Hematopoietic multipotent progenitor cell treated with erythropoietin and hydrocortisone succinate and interleukin-3 and kit ligand, for 4 days (in vitro differentiated cells): Measurements from ENCODE around the gene CEP78.
A peak's percentile ranks its signal among the peaks of the same experiment; 100 is the strongest.
"Not testable (repeated sequence)": the region's sequence is repeated elsewhere in the genome, so short reads cannot be mapped to it uniquely, and the experiment has no call there.

Experiments used
- DNase-seq: peaks from one replicate; pipeline ENCODE4 v3.0.0-alpha.2; 2015

CEP78 gene

DNA sequence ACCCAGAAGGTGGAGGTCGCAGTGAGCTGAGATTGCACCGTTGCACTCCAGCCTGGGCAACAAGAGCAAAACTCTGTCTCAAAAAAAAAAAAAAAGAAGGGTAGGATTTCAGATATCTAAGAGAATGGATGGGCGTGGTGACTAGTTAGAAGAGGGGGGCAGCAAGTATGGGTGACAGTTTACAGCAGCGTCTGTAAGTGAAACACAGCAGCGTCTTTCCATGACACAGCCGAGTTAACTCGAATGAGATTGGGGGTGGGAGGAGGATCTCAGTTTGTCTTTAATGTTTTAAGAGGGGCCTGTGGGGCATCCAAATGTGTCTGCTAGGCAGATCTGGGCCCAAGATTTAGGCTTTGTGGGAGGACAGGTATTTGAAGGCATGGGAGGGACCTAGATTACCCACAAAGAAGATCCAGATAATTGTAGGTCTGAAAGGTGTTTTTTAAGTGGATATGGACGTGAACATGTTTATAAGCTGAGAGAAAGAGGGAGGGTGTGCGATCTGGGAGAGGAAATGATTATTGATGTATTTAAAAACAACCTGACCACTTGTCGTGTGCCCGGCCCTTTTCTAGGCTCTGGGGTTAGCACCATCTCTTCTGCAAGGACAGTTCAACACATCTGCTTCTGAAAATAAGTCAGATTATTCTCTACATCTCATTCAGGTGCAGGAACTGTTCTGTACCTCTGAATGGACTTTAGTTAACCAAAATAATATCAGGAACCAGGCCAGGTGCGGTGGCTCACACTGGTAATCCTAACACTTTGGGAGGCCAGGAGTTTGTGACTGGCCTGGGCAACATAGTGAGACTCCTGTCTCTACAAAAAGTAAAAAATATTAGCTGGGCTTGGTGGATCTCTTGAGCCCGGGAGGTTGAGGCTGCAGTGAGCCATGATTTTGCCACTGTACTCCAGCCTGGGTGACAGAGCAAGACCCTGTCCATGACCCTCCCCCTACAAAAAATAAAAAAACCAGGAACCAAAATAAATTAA lies 2.5 kb downstream of the CEP78 start:
- peak; percentile 54 for DNase-seq

DNA sequence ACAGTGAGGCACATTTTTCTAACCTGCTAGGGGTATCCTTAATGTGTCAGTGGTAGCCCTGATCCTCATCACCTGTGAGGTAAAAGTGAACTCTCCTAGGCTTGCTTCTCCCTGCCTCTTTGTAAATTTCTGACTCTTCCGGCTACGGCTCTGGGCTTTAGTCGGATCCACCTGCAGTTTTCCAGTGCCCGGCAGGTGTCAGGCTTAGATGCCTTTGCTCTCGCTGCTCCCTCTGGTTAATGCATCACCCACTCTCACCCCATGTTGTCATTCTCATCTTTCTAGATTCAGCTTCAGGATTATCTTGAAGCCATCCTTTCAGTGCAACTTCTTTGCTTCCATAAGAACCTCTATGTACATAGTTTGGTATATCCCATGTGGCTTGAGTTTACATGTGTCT lies 3.6 kb downstream of the CEP78 start:
- no peak for DNase-seq

DNA sequence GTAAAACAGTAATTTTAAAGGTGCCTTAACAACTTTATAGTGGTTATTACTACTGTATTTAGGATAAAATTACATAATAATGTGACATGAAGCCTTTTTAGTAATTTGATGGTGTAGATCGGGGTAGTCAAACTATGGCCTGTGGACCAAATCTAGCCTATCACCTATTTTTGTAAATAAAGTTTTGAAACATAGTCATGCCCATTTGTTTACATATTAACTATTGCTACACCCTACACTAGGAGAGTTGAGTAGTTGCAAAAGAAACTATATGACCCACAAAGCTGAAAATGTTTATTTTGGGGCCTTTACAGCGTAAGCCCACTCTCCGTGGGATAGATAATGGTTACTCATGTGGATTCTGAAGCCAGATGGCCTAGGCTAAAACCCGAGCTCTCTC lies 6.2 kb downstream of the CEP78 start:
- DNase-seq = no peak

DNA sequence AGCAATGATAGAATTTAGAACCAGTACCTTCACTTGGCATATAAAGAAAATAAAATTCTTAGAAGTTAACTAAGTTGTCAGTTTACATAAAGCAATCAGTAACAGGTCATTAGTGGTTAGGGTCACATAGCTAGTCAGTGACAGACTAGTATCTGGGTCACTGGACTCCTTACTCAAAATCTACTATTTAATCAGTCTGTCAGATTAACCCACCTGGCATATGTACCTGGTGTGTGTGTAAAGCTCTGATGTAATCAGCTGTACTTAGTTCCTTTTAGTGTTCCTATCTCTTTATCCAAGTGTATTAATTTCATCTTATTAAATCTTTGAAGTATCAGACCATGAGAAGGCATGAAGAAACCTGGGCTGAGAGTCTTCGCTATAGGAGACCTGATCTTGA lies 7.3 kb downstream of the CEP78 start:
- DNase-seq = no peak

DNA sequence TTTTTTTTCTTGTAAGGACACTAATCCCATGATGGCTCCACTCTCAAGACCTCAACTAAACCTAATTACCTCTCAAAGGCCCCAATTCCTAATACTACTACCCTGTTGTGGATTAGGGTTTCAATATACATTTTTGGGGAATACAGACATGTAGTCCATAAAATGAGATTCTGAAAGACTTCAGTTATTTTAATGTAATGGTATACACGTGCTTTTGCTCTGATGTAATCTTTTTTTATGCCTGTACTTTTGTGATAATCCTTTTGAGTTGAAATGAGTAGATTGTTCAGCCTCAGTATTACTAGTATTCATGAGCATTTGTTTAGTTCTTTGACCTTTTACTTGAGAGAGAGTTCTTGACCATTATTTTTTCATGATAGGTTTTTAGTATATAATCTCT lies 9.5 kb downstream of the CEP78 start:
- no peak for DNase-seq

DNA sequence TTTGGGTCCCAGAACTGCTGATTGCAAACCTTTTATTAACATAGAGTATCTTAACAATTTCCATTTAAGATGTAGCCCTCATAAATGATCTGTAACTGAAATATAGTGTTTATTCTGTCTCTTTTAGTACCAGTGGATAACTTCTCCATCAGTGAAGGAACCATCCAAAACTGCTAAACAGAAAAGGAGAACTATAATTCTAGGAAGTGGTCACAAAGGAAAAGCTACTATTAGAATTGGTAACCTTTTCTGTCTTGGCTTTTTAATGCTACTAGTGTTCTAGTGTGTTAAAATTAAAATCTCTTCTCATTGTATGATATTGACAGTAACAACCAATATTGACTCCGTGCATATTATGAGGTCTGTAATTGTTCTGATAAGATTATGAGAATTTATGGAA lies 12.8 kb downstream of the CEP78 start:
- peak; percentile 30 for DNase-seq

DNA sequence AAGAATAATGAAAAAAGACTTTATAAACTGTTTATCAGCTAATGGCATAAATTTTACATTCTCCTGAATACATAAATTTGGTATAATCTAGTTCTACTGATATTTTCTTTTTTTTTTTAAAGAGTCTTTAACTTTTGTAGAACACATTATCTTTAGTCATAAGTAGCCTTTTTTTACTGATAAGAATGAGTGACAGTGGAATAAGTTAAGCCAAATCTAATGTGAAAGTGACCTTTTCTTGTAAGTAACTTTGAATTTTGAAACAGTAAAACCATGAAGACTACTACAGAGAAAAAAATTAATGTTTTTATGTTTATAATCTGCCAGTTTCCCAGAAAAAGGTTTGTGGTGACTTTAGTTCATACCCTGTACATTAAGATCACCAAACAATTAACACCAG lies 13.7 kb downstream of the CEP78 start:
- DNase-seq = peak; percentile 33

DNA sequence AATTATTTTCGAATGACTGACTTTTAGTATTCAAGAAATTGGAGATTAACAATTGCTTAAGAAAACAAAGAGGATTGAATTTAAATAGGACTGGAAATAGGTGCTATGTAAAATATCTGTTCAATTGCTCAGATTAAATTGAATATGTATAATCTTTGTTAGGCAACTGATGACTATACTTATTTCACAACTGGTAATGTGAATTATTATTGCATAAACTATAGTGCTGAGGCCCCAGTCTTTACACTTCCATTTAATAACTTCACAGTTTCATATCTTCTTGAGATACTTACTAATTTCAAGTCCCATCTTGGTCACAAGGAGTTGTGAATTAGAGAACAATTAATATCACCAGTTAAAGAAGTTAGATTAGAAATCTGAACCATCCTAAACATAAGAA lies 16.7 kb downstream of the CEP78 start:
- DNase-seq = no peak

DNA sequence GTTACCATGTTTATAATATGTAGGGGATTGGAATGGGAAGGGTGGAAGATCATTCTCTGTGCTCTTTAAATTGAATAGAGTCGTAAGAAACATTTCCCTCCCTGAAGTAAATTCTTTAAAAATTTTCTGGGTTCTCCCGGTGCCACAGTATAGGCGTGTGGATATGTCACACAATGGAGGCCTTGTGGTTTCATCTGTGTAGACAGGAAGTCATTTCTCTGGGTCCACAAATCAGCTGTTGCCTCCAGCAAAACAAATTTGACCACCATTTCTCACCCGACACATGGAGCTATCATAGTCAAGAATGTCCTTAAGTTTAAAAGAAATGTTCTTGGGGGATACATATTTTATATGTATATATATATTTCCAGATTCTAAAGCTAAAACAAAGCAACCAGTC lies 17.4 kb downstream of the CEP78 start:
- no peak for DNase-seq

DNA sequence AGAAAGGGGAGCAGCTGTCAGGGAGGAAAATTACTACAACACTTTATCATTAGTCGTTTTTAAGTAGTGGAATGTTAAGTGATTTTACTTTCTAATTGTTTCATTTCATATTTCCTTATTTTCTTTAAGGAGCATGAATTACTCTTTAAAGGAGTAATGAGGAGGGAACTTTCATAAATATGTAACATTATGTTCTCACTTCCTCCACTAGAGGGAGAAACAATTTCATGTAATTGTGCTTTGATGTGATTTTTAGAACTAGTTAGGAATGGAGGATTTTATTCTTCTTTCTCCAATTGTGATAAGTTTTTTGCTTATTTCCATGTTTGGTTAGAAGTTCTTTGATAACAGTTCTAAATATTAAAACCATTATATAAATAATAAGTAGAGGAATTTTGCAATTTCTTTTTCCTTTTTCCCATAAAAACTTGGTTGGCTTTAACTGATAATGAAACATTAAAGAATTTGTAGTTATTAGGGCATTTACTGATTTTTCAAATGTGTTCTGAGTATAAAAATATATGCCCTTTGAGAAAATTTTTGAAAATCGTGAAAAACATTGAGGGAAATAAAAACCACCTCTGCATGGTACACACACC lies 25.6 kb downstream of the CEP78 start:
- peak; percentile 66 for DNase-seq

DNA sequence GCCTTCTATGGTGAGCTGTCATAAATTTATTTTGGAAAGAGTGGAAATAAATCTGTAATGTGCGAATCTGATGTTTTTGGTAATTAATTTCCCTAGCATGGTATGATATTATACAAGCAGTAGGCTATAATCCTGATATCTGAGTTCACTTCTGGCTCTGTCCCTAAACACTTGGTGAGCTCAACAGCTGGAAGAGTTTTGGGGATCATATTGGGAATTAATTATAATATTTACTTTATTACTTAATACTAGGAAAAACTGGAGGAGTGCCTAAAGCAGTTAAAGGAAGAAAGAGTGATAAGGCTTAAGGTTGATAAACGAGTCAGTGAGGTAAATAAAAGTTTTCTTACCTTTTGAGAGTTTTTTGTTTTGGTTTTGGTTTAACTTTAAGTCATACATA lies 26.8 kb downstream of the CEP78 start:
- DNase-seq = no peak

DNA sequence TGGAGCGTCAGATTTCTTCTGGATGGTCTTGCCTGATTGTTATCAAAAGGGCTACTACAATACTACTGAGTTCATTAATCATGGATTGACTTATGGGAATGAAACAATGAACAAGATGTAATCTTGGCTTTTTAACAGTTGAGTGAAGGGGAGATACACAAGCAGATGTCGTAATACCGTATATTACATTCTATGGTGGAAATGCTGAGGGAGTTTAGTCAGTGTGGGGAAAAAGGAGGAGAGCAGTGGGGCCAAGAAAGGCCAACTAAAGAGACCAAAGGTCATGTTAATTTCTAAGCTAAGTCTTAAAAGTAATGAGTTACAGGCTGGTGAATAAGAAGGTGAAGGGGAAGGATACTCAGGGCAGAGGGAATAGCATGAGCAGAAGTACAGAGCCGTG lies 32.0 kb downstream of the CEP78 start:
- DNase-seq = no peak

DNA sequence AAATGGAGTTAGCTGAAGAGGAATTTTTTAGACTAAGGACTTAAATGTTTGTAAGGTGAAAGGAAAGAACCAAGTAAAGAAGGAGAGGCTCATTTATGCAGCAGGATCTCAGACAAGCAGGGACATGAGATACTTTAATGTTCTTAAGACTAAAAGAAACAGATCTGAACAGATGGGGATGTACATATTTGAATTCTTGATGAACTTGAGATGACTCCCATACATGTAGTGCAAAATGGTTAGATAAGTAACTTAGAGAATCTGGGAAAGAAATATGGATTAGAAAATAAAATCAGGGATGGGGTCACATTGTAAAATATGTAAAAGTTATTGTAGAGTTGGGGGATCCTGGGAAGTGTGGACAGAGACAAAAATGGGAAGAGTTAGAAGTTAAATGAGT lies 33.9 kb downstream of the CEP78 start:
- no peak for DNase-seq

DNA sequence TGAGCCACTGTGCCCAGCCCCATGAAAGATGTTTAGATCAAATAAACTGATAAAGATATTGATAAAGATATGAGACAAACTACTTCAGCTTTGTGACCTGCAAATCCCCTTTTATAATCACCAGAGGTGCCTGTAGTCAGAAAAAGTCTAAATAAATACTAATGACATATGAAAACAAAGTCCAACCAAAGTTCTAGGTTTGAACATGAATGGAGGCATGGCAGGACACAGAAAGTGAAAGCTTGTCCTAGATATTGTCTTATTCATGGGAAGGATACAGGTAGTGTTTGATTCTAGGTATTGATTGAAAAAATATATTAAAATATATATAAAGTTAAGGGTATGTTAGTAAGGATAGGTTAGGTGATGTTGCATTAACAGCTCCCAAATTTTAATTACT lies 36.4 kb downstream of the CEP78 start:
- DNase-seq = no peak

DNA sequence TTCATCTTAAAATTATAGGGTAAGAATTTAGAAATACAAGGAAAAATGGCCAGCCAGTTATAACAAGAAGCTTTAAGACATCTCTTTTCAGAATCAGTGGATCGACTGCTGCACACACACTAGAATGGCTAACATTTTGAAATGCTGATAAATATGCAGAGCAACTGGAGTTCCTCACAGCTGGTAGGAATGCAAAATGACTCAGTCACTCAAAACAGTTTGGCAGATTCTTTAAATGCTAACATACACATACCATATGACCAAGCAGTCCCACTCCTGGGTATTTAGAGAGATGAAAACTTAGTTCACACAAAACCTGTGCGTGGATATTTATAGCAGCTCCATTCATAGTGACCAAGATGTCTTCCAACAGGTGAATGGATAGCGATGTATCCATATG lies 37.9 kb downstream of the CEP78 start:
- DNase-seq = no peak

DNA sequence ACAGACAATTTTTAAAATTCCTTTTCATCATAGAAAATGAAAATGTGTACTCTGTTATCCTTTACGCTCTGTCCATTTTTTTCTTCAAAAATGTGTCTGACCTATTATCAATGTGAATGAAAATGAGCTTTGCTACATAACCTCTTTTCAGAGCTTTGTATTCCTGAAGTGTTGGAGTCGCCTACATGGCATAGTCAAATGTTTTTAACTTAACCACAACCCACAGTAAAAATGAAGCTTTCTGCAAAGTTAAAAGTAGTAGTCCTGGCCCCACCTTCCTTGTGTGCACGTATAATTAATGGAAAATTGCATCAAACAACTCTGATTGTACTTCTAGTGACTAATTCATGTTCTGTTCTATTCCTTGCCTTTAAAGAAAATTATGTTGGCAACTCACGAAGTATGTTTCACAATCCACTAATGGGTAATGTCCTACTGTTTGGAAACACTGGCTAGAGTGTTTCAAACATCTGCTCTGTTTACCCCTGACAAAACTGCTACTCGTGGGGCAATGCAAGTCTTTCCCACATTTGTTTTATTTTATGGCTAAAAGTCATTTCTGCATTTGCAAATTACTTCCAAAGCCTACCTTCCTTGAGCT lies 42.4 kb downstream of the CEP78 start:
- peak; percentile 31 for DNase-seq

DNA sequence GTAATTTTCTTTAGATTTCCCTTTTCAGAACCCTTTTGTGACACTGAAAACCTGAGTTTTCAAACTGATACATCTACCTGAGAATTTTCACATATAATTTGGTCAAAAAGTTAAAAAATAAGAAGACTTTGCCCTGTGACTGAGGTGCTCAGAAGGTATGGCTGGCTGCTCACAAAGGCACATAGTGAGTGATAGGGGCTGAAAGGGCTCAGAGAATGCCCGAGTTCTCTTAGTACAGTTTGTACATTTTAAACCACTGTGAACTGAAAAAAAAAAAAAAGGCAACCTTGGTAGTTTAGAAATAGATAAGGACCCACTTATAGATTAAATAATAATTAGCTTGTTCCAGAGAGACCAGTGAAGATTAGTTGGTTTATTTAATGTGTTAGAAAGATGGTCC lies 42.9 kb downstream of the CEP78 start:
- DNase-seq = no peak

DNA sequence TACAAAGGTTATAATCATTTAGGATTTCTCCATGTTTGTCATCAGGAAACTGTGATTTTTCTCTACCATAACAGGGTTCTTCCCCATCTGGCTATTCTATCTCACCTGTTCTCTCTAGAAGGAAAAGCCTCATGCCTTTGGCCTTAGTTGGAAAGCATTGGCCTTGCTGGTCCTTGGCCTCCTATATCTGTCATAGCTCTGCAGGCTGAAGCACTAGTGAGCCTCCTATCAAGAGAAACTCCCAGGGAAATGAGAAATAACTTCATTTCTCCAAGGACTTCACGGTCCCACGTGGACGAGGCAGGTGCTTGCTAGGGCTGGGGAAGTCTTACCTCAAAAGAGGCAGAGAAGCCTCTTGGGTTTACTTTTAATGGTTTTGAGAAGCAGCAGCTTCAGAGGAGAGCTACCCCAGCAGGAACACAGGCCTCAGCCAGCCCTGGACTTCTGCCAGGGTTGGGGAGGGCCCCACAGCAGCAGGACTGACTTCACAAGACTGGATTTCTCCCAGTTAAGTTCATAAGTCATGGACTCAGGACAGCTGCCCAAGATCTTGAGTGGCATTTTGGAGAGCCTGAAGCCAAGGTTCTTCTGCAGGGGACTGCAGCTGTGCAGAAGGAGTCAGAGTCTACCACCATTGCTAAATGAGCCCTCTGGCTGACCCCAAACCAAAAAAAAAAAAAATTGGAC lies 45.2 kb downstream of the CEP78 start:
- peak; percentile 26 for DNase-seq

DNA sequence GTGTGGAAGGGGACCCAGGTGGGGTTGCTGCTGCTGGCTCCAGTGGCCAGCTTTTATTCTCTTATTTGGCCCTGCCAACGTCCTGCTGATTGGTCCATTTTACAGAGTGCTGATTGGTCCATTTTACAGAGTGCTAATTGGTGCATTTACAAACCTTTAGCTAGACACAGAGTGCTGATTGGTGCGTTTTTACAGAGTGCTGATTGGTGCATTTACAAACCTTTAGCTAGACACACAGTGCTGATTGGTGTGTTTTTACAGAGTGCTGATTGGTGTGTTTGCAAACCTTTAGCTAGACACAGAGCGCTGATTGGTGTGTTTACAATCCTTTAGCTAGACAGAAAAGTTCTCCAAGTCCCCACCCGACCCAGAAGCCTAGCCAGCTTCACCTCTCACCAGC lies 48.3 kb downstream of the CEP78 start:
- DNase-seq = not testable (repeated sequence)

DNA sequence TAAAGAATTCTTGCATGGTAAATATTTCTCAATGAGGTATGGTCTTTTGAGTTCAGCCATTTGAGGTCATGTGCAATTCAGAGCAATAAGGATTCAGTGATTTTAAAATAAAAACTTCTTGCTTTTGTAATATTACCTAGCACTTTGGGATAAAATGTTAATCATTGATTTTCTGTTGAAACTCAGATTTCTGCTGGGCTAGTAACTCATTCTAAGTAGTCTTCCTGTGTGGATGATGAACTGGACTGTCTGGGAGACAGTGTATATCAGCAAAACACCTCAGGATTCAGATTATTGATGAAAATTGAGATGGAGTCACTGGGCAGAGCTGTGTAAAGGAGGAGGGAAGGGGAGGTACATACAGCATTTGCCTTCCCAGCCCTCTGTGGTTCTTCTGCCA lies 50.2 kb downstream of the CEP78 start:
- DNase-seq = no peak

DNA sequence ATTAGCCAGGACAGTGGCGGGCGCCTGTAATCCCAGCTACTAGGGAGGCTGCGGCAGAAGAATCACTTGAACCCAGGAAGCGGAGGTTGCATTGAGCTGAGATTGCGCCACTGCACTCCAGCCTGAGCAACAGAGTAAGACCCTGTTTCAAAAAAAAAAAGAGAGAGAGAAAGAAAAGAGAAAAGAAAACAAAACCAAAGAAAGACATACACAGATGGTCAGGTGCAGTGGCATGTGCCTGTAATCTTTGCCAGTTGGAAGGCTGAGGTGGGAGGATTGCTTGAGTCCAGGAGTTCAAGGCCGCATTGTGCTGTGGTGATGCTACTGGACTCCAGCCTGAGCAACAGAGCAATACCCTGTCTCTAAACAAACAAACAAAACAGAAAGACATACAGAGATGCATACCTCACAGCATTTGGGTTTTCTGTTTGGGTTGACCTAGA lies 51.1 kb downstream of the CEP78 start:
- DNase-seq = no peak

DNA sequence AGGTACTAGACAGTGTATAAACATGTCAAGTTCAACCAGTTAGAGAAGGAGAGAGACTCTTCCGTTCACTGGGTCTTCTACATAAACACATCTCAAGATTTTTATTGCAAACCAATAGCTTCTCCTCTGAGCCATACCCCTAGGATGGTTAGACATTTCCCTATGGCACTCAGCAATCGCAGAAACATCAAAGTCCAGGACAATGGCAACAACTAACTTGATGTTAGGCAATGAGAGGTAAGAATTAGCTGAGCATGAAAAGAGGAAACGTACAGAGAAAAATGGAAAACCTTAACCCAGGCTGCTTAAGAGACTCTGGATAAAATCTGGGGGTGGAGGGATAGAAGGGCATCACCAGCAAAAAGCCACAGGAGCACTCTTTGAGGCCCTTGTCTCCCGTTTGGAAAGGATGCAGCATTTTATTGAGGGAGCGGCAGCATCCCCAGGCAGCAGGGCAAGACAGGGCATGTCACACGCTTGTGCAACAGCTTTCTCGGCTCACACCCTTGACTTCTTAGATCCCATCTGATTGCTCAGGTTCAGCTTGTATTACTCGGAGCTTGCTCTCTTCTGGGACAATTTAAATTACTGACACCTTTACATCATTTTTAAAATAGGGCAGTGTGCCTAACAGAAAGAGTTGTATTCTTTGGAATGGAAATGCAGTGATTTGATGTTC lies 52.5 kb downstream of the CEP78 start:
- DNase-seq = no peak

DNA sequence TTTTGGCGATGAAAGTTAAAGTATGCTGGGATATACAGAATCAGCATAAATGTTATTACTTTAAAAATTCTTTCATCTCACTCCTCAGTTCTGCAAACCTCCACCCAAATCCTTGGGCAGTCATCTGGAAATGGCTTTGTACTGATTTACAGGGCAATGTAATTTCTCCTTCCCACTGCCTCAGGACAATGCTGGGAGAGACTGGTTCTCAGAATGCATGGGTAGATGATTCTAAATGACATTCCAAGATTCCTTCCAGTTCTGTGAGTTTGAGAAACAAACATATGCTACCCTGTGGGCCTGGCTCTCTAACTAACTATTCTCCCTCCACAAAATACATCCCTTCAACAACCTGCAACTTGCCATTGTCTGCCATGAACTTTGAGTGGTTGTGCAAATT lies 53.6 kb downstream of the CEP78 start:
- no peak for DNase-seq
